ENCODE measurements around the gene LSMEM2.

LSMEM2 gene

DNA sequence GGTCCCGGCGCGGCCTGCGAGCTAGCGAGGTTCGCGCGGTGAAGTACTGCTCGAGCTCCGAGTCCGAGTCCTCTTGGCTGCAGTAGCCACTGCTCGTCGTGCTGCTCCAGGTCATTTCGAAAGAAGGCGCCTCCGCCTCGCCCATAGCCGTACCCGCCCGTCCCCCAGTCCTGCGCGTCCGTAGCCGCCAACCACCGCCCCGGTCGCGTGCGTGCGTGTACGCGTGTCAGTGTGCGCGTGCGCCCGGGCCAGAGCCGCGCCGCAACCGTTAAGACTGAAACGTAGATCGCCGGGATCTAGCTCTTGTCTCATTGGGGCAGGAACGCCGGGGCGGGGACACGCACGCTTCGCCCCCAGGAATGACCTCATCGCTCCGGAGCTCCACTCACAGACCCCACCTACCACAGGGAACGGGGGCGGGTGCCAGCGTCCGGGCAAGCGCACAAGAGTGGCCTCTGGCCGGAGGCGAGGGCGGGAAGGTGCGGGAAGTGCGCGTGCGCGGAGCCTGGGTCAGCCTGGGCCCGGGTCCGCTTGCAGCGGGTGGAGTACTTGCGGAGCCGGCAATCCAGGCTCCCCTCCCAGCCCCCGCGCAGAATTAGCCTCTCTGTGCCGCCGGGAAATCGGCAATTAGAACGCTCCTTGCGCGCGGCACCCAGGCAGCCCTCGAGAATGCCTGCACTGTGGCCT, 58.4 kb downstream of the LSMEM2 start:
- peak; percentile 73 to 99 (median 96) for DNase-seq

All from hypothalamus (tissue), 51 donors.